Activated naive CD8-positive, alpha-beta T cell (primary cell): ENCODE measurements around the gene LIPC.
A peak's percentile ranks its signal among the peaks of the same experiment; 100 is the strongest.

Experiments used
- H3K27ac Mint-ChIP-seq: one replicate; pipeline ENCODE4 v1.8.0; 2021; ENCODE audit warnings: mixed read lengths
- H3K27me3 Mint-ChIP-seq: one replicate; pipeline ENCODE4 v1.8.0; 2021; ENCODE audit warnings: mixed read lengths
- H3K36me3 Mint-ChIP-seq: one replicate; pipeline ENCODE4 v1.8.0; 2021; ENCODE audit warnings: mixed read lengths
- H3K4me1 Mint-ChIP-seq: one replicate; pipeline ENCODE4 v1.8.0; 2021; ENCODE audit warnings: low read depth, mixed read lengths
- H3K4me3 Mint-ChIP-seq: one replicate; pipeline ENCODE4 v1.8.0; 2021; ENCODE audit warnings: mild to moderate bottlenecking, mixed read lengths
- H3K9me3 Mint-ChIP-seq: one replicate; pipeline ENCODE4 v1.8.0; 2021; ENCODE audit warnings: low read depth, mixed read lengths

LIPC gene

DNA sequence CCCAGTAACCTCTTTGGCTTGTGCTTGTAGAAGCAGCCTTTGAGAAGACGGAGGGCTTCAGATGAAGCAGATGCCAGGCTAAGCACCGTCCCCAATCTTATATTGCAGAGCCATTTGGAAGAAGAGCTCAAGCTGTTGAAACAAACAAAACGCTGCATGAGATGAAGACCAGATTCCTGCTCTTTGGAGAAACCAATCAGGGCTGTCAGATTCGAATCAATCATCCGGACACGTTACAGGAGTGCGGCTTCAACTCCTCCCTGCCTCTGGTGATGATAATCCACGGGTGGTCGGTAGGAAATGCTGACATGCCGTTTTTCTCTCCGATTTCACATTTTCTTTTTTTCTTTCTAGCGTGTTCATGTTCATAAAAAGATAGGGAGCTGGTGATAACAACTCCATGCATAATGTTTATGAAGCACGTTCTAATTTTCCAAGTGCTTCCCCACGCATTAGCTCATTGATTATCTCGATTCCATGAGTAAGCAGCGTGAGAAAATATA, 106.5 kb downstream of the LIPC start:
- no peaks in the 10 kb centered on the region for H3K36me3 Mint-ChIP-seq
- H3K4me1 Mint-ChIP-seq, result no peaks in the 10 kb centered on the region
- no peaks in the 10 kb centered on the region for H3K9me3 Mint-ChIP-seq
- H3K27me3 Mint-ChIP-seq, result no peaks in the 10 kb centered on the region
- no peak overlapping the region for H3K27ac Mint-ChIP-seq
- no peak overlapping the region for H3K4me3 Mint-ChIP-seq

DNA sequence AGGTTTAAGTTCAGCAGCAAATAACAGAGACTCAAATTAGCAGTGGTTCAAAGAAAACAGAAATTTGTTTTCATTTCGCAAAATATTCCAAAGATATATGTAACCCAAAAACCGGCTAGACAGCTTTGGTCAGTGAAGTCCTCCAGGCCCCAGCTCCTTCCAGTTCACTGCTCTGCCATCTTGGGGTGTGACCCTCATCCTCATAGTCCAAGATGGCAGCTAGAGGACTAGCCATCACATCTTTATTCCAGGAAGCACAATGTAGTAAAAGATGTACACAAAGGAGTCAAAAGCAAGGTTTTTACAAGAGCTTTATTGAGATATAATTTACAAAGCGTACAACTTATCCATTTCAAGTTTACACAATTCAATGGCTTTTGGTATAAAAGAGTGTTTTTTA, 107.1 kb downstream of the LIPC start:
- no peak overlapping the region for H3K4me3 Mint-ChIP-seq
- H3K4me1 Mint-ChIP-seq, result no peaks in the 10 kb centered on the region
- H3K27me3 Mint-ChIP-seq, result no peaks in the 10 kb centered on the region
- no peak overlapping the region for H3K27ac Mint-ChIP-seq
- no peaks in the 10 kb centered on the region for H3K9me3 Mint-ChIP-seq
- no peaks in the 10 kb centered on the region for H3K36me3 Mint-ChIP-seq

DNA sequence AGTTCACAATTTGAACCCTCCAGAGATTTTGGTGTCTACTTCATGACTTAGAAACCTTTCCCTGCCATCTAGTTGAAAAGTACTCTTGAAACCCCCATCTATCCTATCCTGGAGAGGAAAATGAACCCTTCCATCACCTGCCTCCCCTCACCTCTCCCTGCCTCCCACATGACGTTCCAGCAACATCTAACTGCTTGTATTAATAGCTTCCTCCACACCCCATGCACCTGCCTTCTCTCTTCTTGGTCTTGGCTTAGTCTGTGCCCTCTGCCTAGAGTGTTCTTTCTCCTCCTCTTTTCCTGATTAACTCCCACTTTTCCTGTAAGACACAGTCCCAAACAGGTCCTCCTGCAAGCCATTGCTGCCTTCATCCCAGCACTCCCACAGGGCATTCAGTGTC, 107.8 kb downstream of the LIPC start:
- Mint-ChIP-seq H3K27ac (no peak overlapping the region), H3K9me3 (no peaks in the 10 kb centered on the region), H3K36me3 (no peaks in the 10 kb centered on the region), H3K27me3 (no peaks in the 10 kb centered on the region), H3K4me1 (peaks cover under 1% of the 10 kb centered on the region), H3K4me3 (no peak overlapping the region)

DNA sequence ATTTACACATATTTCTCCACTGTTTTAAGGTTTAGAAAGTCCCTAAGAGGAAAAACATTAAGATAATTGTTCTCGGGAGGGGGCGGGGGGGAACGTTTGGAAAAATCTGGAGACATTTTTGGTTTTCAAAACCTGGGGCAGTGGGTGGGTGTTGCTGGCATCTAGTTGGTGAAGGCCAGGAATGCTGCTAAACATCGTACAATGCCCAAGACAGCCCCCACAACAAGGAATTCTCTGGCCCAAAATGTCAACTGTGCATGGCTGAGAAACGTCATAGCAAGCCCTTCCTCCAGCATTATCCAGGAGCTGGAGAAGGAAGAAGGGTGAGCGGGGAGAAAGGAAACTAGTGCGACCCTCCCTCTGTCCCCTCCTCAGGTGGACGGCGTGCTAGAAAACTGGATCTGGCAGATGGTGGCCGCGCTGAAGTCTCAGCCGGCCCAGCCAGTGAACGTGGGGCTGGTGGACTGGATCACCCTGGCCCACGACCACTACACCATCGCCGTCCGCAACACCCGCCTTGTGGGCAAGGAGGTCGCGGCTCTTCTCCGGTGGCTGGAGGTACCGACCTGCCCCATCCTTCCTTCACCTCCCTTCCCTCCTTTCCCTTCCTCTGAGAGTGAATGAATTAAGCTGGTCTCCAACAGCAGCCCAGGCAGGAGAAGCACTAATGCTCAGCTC, 109.8 kb downstream of the LIPC start:
- Mint-ChIP-seq H3K9me3 (no peaks in the 10 kb centered on the region), H3K27me3 (no peaks in the 10 kb centered on the region), H3K36me3 (no peaks in the 10 kb centered on the region), H3K4me3 (no peak overlapping the region), H3K4me1 (peaks cover 18% of the 10 kb centered on the region), H3K27ac (no peak overlapping the region)

DNA sequence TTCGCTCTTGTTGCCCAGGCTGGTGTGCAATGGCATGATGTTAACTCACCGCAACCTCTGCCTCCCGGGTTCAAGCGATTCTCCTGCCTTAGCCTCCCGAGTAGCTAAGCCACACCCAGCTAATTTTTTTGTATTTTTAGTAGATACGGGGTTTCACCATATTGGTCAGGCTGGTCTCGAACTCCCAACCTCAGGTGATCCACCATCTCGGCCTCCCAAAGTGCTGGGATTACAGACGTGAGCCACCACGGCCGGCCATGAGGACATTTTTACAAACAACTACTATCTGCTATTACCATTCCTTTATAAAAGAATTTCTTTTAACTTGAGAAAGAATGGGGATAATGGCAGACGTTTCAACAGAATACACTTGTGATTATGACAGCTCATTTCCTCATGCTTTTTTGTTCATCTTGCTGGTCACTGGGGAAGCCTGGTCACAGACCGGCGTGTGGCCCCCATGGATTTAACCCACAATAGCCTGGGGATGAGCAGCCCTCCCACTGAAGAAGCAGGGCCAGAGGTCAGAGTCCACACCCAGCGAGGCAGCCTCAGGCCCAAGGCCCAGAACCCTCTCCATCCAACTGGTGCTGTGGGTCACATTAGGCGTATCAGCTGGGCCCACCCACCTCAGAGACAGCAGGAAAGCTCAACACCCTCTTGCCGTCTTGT, 112.0 kb downstream of the LIPC start:
- Mint-ChIP-seq H3K4me3 (no peak overlapping the region), H3K27me3 (no peaks in the 10 kb centered on the region), H3K9me3 (no peaks in the 10 kb centered on the region), H3K4me1 (peaks cover 22% of the 10 kb centered on the region), H3K27ac (no peak overlapping the region), H3K36me3 (no peaks in the 10 kb centered on the region)

DNA sequence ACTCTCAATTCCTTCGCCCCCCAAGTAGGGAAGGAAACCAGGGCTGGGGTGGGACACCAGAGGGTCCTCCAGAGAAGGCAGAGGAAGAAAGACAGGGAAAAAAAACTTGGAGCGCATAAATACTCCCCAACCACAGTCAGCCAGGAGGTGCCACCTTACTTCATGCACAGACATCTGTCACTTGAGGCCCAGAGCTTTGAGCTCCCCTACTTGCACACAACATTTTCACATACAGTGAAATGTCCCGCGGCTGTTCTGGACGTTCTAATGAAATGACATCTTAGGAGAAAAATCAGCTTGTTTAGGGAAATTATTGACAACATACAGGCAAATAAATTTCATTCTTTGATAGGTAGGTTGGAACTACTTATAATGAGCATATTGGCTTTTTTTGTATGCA, 113.0 kb downstream of the LIPC start:
- no peaks in the 10 kb centered on the region for H3K36me3 Mint-ChIP-seq
- H3K4me3 Mint-ChIP-seq, result no peak overlapping the region
- no peaks in the 10 kb centered on the region for H3K9me3 Mint-ChIP-seq
- H3K4me1 Mint-ChIP-seq, result peaks cover 22% of the 10 kb centered on the region
- no peak overlapping the region for H3K27ac Mint-ChIP-seq
- no peaks in the 10 kb centered on the region for H3K27me3 Mint-ChIP-seq

DNA sequence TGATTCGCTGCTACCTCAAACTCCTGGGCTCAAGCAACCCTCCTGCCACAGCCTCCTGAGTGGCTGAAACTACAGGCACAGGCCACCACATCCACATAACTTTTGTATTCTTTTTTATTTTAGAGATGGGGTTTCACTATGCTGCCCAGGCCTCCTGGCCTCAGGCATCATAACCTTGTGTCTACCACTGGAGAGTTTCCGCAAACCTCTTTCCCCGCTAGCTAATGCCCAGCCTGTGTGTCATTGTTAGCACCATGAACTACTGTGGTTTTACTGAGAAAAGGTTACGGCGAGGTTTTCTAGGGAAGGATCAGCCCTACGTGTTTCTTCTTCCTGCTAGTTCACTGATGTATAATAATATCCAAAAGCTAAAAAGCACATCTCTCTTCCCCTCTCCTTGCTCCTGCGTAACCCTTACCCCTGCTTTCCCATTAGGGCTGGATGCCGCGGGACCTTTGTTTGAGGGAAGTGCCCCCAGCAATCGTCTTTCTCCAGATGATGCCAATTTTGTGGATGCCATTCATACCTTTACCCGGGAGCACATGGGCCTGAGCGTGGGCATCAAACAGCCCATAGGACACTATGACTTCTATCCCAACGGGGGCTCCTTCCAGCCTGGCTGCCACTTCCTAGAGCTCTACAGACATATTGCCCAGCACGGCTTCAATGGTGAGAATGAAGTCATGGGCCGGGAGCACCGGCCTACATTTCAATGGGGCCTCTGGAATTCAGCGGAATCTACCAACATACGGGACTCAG, 113.7 kb downstream of the LIPC start:
- peak overlapping the region; percentile 83 for H3K27ac Mint-ChIP-seq
- no peak overlapping the region for H3K4me3 Mint-ChIP-seq
- H3K36me3 Mint-ChIP-seq, result no peaks in the 10 kb centered on the region
- H3K4me1 Mint-ChIP-seq, result peaks cover 25% of the 10 kb centered on the region
- H3K9me3 Mint-ChIP-seq, result no peaks in the 10 kb centered on the region
- H3K27me3 Mint-ChIP-seq, result no peaks in the 10 kb centered on the region

DNA sequence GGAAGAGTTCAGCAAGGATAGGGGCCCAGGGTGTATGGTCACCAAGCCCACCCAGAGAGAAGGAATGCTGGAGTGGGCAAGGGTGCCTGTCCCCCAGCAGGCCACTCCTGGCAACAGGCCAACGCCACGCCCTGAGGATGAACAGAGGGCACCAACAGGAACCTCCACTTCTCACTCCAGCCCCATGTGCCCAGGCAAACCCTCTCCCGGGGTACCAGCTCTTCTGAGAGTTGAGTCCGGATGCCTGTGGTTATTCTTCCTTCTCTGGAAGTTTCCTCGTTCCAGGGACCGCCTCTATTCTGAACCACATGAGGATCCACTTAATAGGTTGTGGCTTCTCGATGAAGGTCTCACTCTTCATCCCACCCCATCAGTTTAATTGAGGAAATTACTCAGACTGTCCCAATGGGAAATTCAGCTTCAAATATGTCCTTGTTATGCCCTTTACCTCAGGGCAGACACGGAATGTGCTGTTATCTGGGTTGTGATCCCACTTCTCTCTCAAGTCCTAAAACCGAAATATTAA, 114.3 kb downstream of the LIPC start:
- Mint-ChIP-seq H3K27me3 (no peaks in the 10 kb centered on the region), H3K27ac (peak overlapping the region; percentile 83), H3K4me3 (no peak overlapping the region), H3K36me3 (no peaks in the 10 kb centered on the region), H3K4me1 (peaks cover 27% of the 10 kb centered on the region), H3K9me3 (no peaks in the 10 kb centered on the region)

DNA sequence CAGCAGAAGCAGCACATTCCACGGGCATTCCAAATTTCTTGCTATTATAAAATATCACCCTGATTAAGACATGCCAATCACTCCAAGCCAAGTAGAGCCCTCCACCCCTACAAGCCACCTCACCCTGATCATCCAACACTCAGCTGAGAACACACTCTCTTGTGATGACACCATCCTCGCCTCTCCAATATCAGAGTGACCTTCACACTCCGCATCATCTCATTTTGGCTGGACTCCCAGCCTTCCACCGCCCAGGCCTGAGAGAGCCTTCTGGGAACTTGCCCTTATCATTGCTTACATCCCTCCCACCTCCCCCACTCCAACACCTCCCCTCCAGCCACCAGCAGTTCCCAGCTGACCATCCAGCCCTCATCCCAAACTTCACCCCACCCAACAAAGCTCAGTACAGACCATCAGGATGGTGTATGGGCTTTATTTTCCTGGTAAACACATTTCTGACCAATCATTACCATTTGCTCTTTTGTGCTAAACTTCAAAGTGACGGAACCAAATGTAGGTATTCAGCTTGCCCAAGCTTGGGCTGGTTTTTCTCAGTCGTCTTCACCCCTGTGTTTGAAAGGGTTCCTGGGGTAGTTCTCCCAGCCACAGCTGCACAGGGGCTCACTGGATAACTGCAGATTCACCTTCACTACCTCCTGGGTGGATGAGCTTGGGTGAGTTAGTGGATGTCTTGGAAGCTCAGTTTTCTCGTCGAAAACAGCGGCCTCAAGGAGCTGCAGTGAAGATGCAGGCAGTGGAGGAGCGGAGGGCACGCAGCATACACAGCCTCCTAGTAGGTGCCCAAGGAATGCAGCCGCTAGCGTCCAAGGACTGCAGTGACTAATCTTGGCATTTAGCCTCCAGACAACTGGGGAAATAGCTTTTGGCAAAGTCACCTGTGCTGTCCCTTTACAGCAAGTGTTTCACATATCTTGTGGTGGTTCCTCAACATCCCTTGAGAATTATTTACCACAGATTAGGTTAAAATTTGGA, 115.1 kb downstream of the LIPC start:
- H3K4me3 Mint-ChIP-seq, result no peak overlapping the region
- no peak overlapping the region for H3K27ac Mint-ChIP-seq
- H3K27me3 Mint-ChIP-seq, result no peaks in the 10 kb centered on the region
- no peaks in the 10 kb centered on the region for H3K9me3 Mint-ChIP-seq
- peaks cover 35% of the 10 kb centered on the region for H3K4me1 Mint-ChIP-seq
- H3K36me3 Mint-ChIP-seq, result no peaks in the 10 kb centered on the region

DNA sequence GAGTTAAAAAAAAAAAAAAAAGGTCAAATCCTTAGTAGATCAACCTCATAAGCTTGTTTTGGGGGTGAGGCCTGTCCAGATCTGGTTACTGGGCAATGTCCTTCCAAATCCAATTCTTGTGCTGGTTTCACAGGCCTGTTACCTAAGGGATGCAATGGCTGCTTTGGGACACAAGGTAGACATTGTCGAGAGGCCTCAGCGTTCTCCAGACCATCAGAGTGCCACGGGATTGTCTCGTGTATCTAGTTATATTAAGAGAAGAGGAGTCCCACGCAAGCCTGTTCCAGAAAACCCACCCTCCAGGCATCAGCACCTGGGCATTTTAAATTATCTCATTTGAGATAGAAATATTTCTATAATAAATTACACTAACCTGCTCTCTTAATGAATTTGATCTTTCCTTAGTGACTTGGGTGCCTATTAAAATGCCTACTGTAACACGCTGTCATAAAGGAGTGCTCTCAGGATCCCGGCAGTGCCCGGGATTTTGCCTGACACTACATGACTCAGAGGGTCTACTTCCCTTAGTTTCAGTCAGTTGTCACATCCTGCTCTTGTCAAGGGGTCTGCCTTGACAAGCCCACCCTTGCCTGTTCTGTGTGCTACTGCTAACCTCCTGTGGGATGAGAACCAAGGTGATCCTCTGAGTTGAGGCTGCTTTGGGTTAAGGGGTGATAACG, 116.0 kb downstream of the LIPC start:
- Mint-ChIP-seq H3K27ac (no peak overlapping the region), H3K36me3 (no peaks in the 10 kb centered on the region), H3K27me3 (no peaks in the 10 kb centered on the region), H3K4me1 (peaks cover 37% of the 10 kb centered on the region), H3K4me3 (no peak overlapping the region), H3K9me3 (no peaks in the 10 kb centered on the region)

DNA sequence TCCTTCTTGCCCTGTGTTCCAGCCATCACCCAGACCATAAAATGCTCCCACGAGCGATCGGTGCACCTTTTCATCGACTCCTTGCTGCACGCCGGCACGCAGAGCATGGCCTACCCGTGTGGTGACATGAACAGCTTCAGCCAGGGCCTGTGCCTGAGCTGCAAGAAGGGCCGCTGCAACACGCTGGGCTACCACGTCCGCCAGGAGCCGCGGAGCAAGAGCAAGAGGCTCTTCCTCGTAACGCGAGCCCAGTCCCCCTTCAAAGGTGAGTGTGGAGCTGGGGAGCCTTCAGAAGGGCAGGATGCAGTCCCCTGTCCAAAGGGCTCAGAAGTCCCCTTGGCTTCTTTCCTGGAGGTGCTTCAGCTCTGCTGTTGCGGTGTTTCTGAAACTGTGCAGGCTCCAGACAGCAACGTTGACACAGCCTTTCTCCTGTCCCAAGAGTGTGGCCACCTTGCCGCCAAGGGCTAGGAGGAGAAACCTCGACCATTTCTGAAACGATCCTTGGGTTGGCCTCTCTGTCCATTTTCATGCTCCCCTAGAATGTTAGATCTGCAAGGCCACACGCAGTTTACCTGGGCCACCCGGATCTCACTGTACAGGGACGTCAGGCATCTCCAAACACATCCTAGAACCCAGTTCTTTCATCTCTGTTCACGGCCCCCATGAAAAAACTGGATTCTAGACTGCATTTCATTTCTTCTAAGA, 116.7 kb downstream of the LIPC start:
- H3K4me3 Mint-ChIP-seq, result no peak overlapping the region
- no peaks in the 10 kb centered on the region for H3K27me3 Mint-ChIP-seq
- peaks cover 37% of the 10 kb centered on the region for H3K4me1 Mint-ChIP-seq
- no peak overlapping the region for H3K27ac Mint-ChIP-seq
- H3K36me3 Mint-ChIP-seq, result no peaks in the 10 kb centered on the region
- no peaks in the 10 kb centered on the region for H3K9me3 Mint-ChIP-seq

DNA sequence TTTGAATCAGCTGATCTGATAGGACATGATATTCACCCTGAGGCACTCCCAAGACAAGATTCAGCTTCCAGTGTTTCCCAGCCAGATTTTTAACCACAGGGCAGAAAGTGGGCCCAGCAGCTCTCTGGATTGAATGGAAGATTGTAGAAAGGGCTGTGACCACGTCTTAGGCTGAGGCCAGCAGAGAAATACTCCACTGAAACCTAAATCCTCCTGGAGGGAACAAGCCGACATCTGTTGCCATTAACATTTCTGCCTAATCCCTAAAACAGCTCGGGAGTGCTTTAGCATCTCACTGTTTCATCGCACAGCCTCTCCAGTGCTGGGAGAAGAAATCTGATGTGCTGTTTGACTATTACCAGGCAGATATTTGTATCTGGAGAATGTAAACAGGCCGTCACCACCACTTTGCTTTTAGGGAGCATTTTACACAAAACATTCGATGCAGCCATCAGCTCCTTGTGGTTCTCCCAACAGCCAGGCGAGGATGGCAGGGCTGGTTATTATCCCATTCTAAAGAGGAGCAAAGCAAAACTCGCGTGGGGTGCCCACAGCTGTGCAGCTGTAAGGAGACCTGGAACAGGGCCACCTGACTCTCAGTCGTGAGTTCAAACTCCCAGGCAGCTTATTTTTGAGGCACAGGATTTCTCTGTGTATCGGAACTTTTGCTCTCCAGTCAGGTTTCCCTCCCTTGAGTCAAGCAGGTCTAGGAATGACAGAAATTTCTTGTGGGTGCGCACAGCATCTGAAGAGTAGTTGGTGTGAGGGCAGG, 117.4 kb downstream of the LIPC start:
- no peak overlapping the region for H3K27ac Mint-ChIP-seq
- no peak overlapping the region for H3K4me3 Mint-ChIP-seq
- H3K4me1 Mint-ChIP-seq, result peaks cover 37% of the 10 kb centered on the region
- H3K9me3 Mint-ChIP-seq, result no peaks in the 10 kb centered on the region
- no peaks in the 10 kb centered on the region for H3K27me3 Mint-ChIP-seq
- no peaks in the 10 kb centered on the region for H3K36me3 Mint-ChIP-seq

DNA sequence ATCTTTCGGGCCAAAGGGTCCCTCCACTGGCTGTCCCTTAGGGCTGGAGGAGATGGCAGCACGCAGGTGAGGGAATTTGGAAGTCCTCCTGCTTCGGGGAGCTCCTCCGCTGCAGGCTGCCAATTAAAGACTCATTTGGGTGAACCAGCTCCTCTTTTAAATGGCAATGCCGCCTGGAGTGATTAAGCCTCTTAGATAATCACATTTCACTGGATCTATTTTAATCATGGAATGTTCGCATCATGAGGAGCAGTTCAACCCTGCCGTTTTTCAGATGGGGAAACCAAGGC, 117.9 kb downstream of the LIPC start:
- Mint-ChIP-seq H3K4me1 (peaks cover 35% of the 10 kb centered on the region), H3K4me3 (no peak overlapping the region), H3K27me3 (no peaks in the 10 kb centered on the region), H3K27ac (no peak overlapping the region), H3K36me3 (no peaks in the 10 kb centered on the region), H3K9me3 (no peaks in the 10 kb centered on the region)
